ENCODE results near the gene TBC1D14.
A peak's percentile ranks its signal among the peaks of the same experiment; 100 is the strongest.

TBC1D14 gene

DNA sequence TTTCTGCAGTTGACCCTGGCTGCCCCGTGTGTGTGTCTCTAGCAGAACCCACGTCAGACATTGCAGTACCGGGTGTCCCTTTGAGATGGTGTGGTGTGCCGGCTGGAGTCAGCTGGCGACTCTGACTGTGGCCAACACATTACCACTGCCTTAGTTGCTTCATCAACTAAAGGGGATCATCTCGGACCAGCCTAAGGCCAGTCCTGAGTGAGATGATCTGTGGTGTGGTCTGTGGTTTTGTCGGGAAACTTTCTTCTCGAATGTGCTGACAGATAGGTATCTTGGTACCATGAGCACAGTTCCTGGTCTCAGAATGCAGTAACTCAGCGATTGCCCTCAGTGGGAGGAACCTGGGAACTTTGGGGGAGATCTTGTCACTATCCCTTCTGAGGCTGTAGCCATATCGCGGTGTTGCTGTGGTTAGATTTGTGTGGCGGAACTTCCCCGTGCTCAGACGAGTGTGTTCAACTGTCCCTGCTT is 15.8 kb downstream of the TBC1D14 start:
- peaks cover 16% of the 10 kb centered on the region for H3K4me1 ChIP-seq (ENCODE audit: insufficient read depth, insufficient read length)
- H3K9ac ChIP-seq (ENCODE audit: insufficient read length, low read depth) = no peak overlapping the region
- H3K36me3 ChIP-seq (ENCODE audit: insufficient read depth, insufficient read length, low read length) = peaks cover 33% of the 10 kb centered on the region
- DNase-seq (ENCODE audit: low read depth, low spot score) = no peak
- no peaks in the 10 kb centered on the region for H3K27me3 ChIP-seq (ENCODE audit: insufficient read depth, insufficient read length)
- H3K4me3 ChIP-seq (ENCODE audit: insufficient read length, low read depth) = no peak overlapping the region
- no peaks in the 10 kb centered on the region for H3K9me3 ChIP-seq (ENCODE audit: insufficient read depth, low read length)
- TF ChIP-seq ZNF274 (IDR thresholded peaks at IDR 0.05; ENCODE audit: low read depth, low read length) = no peak
- no peak for TF ChIP-seq YY1 (IDR thresholded peaks at IDR 0.05; ENCODE audit: insufficient read depth, insufficient read length)
- TF ChIP-seq SUZ12 (IDR thresholded peaks at IDR 0.05; ENCODE audit: extremely low read depth, insufficient read depth, insufficient read length) = no peak

GRCh38 chr4:6926081-6926480 is 16.5 kb downstream of the TBC1D14 start:
- Histone ChIP-seq H3K36me3 (ENCODE audit: insufficient read depth, insufficient read length, low read length) (peaks cover 33% of the 10 kb centered on the region), H3K4me3 (ENCODE audit: insufficient read length, low read depth) (no peak overlapping the region), H3K9me3 (ENCODE audit: insufficient read depth, low read length) (no peaks in the 10 kb centered on the region), H3K27me3 (ENCODE audit: insufficient read depth, insufficient read length) (no peaks in the 10 kb centered on the region), H3K4me1 (ENCODE audit: insufficient read depth, insufficient read length) (peaks cover 16% of the 10 kb centered on the region), H3K9ac (ENCODE audit: insufficient read length, low read depth) (no peak overlapping the region)
- no peak for TF ChIP-seq ZNF274 (IDR thresholded peaks at IDR 0.05; ENCODE audit: low read depth, low read length)
- no peak for TF ChIP-seq YY1 (IDR thresholded peaks at IDR 0.05; ENCODE audit: insufficient read depth, insufficient read length)
- no peak for TF ChIP-seq SUZ12 (IDR thresholded peaks at IDR 0.05; ENCODE audit: extremely low read depth, insufficient read depth, insufficient read length)
- no peak for DNase-seq (ENCODE audit: low read depth, low spot score)

- H3K9ac ChIP-seq (ENCODE audit: insufficient read length, low read depth) = no peak overlapping the region
- TF ChIP-seq ZNF274 (IDR thresholded peaks at IDR 0.05; ENCODE audit: low read depth, low read length) = no peak
- TF ChIP-seq YY1 (IDR thresholded peaks at IDR 0.05; ENCODE audit: insufficient read depth, insufficient read length) = no peak
- no peak for TF ChIP-seq SUZ12 (IDR thresholded peaks at IDR 0.05; ENCODE audit: extremely low read depth, insufficient read depth, insufficient read length)
- no peak for DNase-seq (ENCODE audit: low read depth, low spot score)
- H3K4me1 ChIP-seq (ENCODE audit: insufficient read depth, insufficient read length) = peaks cover 16% of the 10 kb centered on the region
- no peaks in the 10 kb centered on the region for H3K27me3 ChIP-seq (ENCODE audit: insufficient read depth, insufficient read length)
- H3K9me3 ChIP-seq (ENCODE audit: insufficient read depth, low read length) = no peaks in the 10 kb centered on the region
- H3K36me3 ChIP-seq (ENCODE audit: insufficient read depth, insufficient read length, low read length) = peaks cover 35% of the 10 kb centered on the region
- H3K4me3 ChIP-seq (ENCODE audit: insufficient read length, low read depth) = no peak overlapping the region
Observed at GRCh38 chr4:6926681-6927478, 17.3 kb downstream of the TBC1D14 start.

GRCh38 chr4:6928081-6928480 is 18.5 kb downstream of the TBC1D14 start:
- H3K36me3 ChIP-seq (ENCODE audit: insufficient read depth, insufficient read length, low read length) = peaks cover 34% of the 10 kb centered on the region
- TF ChIP-seq ZNF274 (IDR thresholded peaks at IDR 0.05; ENCODE audit: low read depth, low read length) (no peak), SUZ12 (IDR thresholded peaks at IDR 0.05; ENCODE audit: extremely low read depth, insufficient read depth, insufficient read length) (no peak), YY1 (IDR thresholded peaks at IDR 0.05; ENCODE audit: insufficient read depth, insufficient read length) (no peak)

GRCh38 chr4:6929339-6929811 is 19.7 kb downstream of the TBC1D14 start:
- Histone ChIP-seq H3K9ac (ENCODE audit: insufficient read length, low read depth) (no peak overlapping the region), H3K27me3 (ENCODE audit: insufficient read depth, insufficient read length) (no peaks in the 10 kb centered on the region), H3K9me3 (ENCODE audit: insufficient read depth, low read length) (peaks cover 8% of the 10 kb centered on the region; the same call in 1 of the 2 replicates), H3K4me3 (ENCODE audit: insufficient read length, low read depth) (no peak overlapping the region), H3K36me3 (ENCODE audit: insufficient read depth, insufficient read length, low read length) (peaks cover 25% of the 10 kb centered on the region), H3K4me1 (ENCODE audit: insufficient read depth, insufficient read length) (peaks cover 16% of the 10 kb centered on the region)
- TF ChIP-seq YY1 (IDR thresholded peaks at IDR 0.05; ENCODE audit: insufficient read depth, insufficient read length) (no peak), SUZ12 (IDR thresholded peaks at IDR 0.05; ENCODE audit: extremely low read depth, insufficient read depth, insufficient read length) (no peak), ZNF274 (IDR thresholded peaks at IDR 0.05; ENCODE audit: low read depth, low read length) (no peak)
- no peak for DNase-seq (ENCODE audit: low read depth, low spot score)

More at GRCh38 chr4:6928081-6928480, 18.5 kb downstream of the TBC1D14 start:
- Histone ChIP-seq H3K27me3 (ENCODE audit: insufficient read depth, insufficient read length) (no peaks in the 10 kb centered on the region), H3K4me3 (ENCODE audit: insufficient read length, low read depth) (no peak overlapping the region), H3K4me1 (ENCODE audit: insufficient read depth, insufficient read length) (peaks cover 16% of the 10 kb centered on the region), H3K9ac (ENCODE audit: insufficient read length, low read depth) (no peak overlapping the region), H3K9me3 (ENCODE audit: insufficient read depth, low read length) (peaks cover 8% of the 10 kb centered on the region; the same call in 1 of the 2 replicates)
- no peak for DNase-seq (ENCODE audit: low read depth, low spot score)

- Histone ChIP-seq H3K36me3 (ENCODE audit: insufficient read depth, insufficient read length, low read length) (peaks cover 20% of the 10 kb centered on the region), H3K9me3 (ENCODE audit: insufficient read depth, low read length) (peaks cover 8% of the 10 kb centered on the region; the same call in 1 of the 2 replicates), H3K4me1 (ENCODE audit: insufficient read depth, insufficient read length) (peaks cover 16% of the 10 kb centered on the region), H3K4me3 (ENCODE audit: insufficient read length, low read depth) (no peak overlapping the region), H3K9ac (ENCODE audit: insufficient read length, low read depth) (peak overlapping the region; percentile 18), H3K27me3 (ENCODE audit: insufficient read depth, insufficient read length) (no peaks in the 10 kb centered on the region)
- DNase-seq (ENCODE audit: low read depth, low spot score) = no peak
- TF ChIP-seq SUZ12 (IDR thresholded peaks at IDR 0.05; ENCODE audit: extremely low read depth, insufficient read depth, insufficient read length) (no peak), ZNF274 (IDR thresholded peaks at IDR 0.05; ENCODE audit: low read depth, low read length) (no peak), YY1 (IDR thresholded peaks at IDR 0.05; ENCODE audit: insufficient read depth, insufficient read length) (no peak)
Observed at GRCh38 chr4:6929812-6930464, 20.3 kb downstream of the TBC1D14 start.

DNA sequence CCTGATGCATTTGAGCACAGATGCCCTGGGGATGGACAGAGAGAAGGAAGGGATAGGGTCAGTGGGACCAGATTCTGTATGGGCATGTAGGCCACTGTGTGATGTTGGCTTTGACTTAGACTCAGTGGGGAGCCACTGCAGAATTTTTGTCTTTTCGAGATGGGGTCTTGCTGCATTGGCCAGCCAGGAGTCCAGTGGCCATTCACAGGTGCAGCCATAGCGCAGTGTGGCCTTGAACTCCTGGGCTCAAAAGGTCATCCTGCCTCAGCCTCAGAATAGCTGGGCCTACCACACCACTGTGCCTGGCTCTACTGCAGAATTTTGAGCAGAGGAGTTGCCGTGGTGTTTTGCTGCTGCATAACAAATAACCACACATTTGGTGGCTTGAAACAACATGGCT is 22.8 kb downstream of the TBC1D14 start:
- Histone ChIP-seq H3K9ac (ENCODE audit: insufficient read length, low read depth) (no peak overlapping the region), H3K36me3 (ENCODE audit: insufficient read depth, insufficient read length, low read length) (peaks cover 7% of the 10 kb centered on the region), H3K4me1 (ENCODE audit: insufficient read depth, insufficient read length) (peaks cover 12% of the 10 kb centered on the region), H3K27me3 (ENCODE audit: insufficient read depth, insufficient read length) (no peaks in the 10 kb centered on the region), H3K4me3 (ENCODE audit: insufficient read length, low read depth) (no peak overlapping the region), H3K9me3 (ENCODE audit: insufficient read depth, low read length) (peaks cover 8% of the 10 kb centered on the region; the same call in 1 of the 2 replicates)
- no peak for TF ChIP-seq SUZ12 (IDR thresholded peaks at IDR 0.05; ENCODE audit: extremely low read depth, insufficient read depth, insufficient read length)
- TF ChIP-seq YY1 (IDR thresholded peaks at IDR 0.05; ENCODE audit: insufficient read depth, insufficient read length) = no peak
- TF ChIP-seq ZNF274 (IDR thresholded peaks at IDR 0.05; ENCODE audit: low read depth, low read length) = no peak
- DNase-seq (ENCODE audit: low read depth, low spot score) = no peak
